ENCODE measurements around the gene ERFL.

The ERFL gene

GRCh38 chr19:41968751-41969595 is 40.7 kb upstream of the ERFL start:
- H2AFZ ChIP-seq, result no peak overlapping the region
- H3K4me3 ChIP-seq (ENCODE audit: low read depth, low read length), result no peak overlapping the region
- H3K9ac ChIP-seq, result no peak overlapping the region
- no peaks in the 10 kb centered on the region for H3K36me3 ChIP-seq (ENCODE audit: control insufficient read depth, insufficient read depth, low read length)
- H3K4me1 ChIP-seq, result no peaks in the 10 kb centered on the region
- H3K9me3 ChIP-seq (ENCODE audit: control insufficient read depth, low read length), result no peaks in the 10 kb centered on the region
- H3K27me3 ChIP-seq (ENCODE audit: control insufficient read depth, insufficient read depth, low read length), result no peaks in the 10 kb centered on the region
- H3K4me2 ChIP-seq (ENCODE audit: low read length), result no peak overlapping the region
- no peak overlapping the region for H3K27ac ChIP-seq
- no peak for TF ChIP-seq CTCF (IDR thresholded peaks at IDR 0.05)
- no peaks in the 10 kb centered on the region for H3K79me2 ChIP-seq

- Histone ChIP-seq H3K4me3 (ENCODE audit: low read depth, low read length) (no peak overlapping the region), H3K27ac (no peak overlapping the region), H3K9ac (no peak overlapping the region), H3K4me2 (ENCODE audit: low read length) (no peak overlapping the region), H3K36me3 (ENCODE audit: control insufficient read depth, insufficient read depth, low read length) (no peaks in the 10 kb centered on the region), H3K79me2 (no peaks in the 10 kb centered on the region), H3K9me3 (ENCODE audit: control insufficient read depth, low read length) (no peaks in the 10 kb centered on the region), H3K27me3 (ENCODE audit: control insufficient read depth, insufficient read depth, low read length) (no peaks in the 10 kb centered on the region), H3K4me1 (no peaks in the 10 kb centered on the region), H2AFZ (no peak overlapping the region)
- TF ChIP-seq CTCF (IDR thresholded peaks at IDR 0.05), result no peak
Measured at GRCh38 chr19:41967054-41967783, 39.0 kb upstream of the ERFL start.

- no peak overlapping the region for H3K27ac ChIP-seq
- no peak overlapping the region for H3K9ac ChIP-seq
- no peaks in the 10 kb centered on the region for H3K9me3 ChIP-seq (ENCODE audit: control insufficient read depth, low read length)
- H3K4me1 ChIP-seq, result no peaks in the 10 kb centered on the region
- H3K36me3 ChIP-seq (ENCODE audit: control insufficient read depth, insufficient read depth, low read length), result no peaks in the 10 kb centered on the region
- no peak for TF ChIP-seq CTCF (IDR thresholded peaks at IDR 0.05)
- H3K4me3 ChIP-seq (ENCODE audit: low read depth, low read length), result no peak overlapping the region
- H2AFZ ChIP-seq, result no peak overlapping the region
- no peaks in the 10 kb centered on the region for H3K27me3 ChIP-seq (ENCODE audit: control insufficient read depth, insufficient read depth, low read length)
- no peaks in the 10 kb centered on the region for H3K79me2 ChIP-seq
- H3K4me2 ChIP-seq (ENCODE audit: low read length), result no peak overlapping the region
Measured at GRCh38 chr19:41965106-41965505, 36.9 kb upstream of the ERFL start.

- no peaks in the 10 kb centered on the region for H3K79me2 ChIP-seq
- H2AFZ ChIP-seq, result no peak overlapping the region
- no peak overlapping the region for H3K9ac ChIP-seq
- no peaks in the 10 kb centered on the region for H3K27me3 ChIP-seq (ENCODE audit: control insufficient read depth, insufficient read depth, low read length)
- no peak overlapping the region for H3K4me2 ChIP-seq (ENCODE audit: low read length)
- TF ChIP-seq CTCF (IDR thresholded peaks at IDR 0.05), result no peak
- H3K36me3 ChIP-seq (ENCODE audit: control insufficient read depth, insufficient read depth, low read length), result no peaks in the 10 kb centered on the region
- no peak overlapping the region for H3K27ac ChIP-seq
- peaks cover 9% of the 10 kb centered on the region for H3K4me1 ChIP-seq
- no peaks in the 10 kb centered on the region for H3K9me3 ChIP-seq (ENCODE audit: control insufficient read depth, low read length)
- H3K4me3 ChIP-seq (ENCODE audit: low read depth, low read length), result no peak overlapping the region
Measured at GRCh38 chr19:41960973-41961372, 32.7 kb upstream of the ERFL start.

Data from parathyroid adenoma (tissue), 2 donors.